HCT116 (cell line): ENCODE data around the gene WWOX. TPM values are rescaled to one million over a fixed set of nuclear protein-coding genes. Genes with fewer than 3 reads are reported as not detected.

Experiments
- ATAC-seq: fragments of 200-7000 bp; cut with Tn5 transposase; 2 replicates; pipeline ENCODE4 v1.9.1; 2020; ENCODE audit warnings: mild to moderate bottlenecking, moderate library complexity
- BruUV-seq: library from RNA; stranded (reverse); fragments of 400-500 nt; replicated peaks from 2 replicates; lab custom pipeline; 2021; lab: Mats Ljungman, UMichigan
- CTCF ChIA-PET: fragments of 300-600 bp; sonication (Branson Sonifier 250); formaldehyde crosslinking; loops from one replicate; lab custom pipeline; 2021; ENCODE audit warnings: antibody characterized with exemption; lab: Charles Lee
- POLR2A ChIA-PET: fragments of 300-600, 350-600 bp; sonication (Branson Sonifier 250); formaldehyde crosslinking; loops from one replicate; lab custom pipeline; 2021; ENCODE audit warnings: antibody characterized with exemption; lab: Charles Lee
- RAD21 ChIA-PET, 2 experiments: fragments of 300-600 bp; sonication (Branson Sonifier 250); formaldehyde crosslinking; loops; one replicate each; lab custom pipeline; 2023; ENCODE audit warnings: low total read pairs in 2 of 2; ENCODE audit not compliant: uncharacterized antibody in 2 of 2, unreplicated experiment in 2 of 2, low non-redundant PET in 1 of 2; lab: Charles Lee
- DNase-seq: peaks from one replicate; pipeline ENCODE4 v3.0.0-alpha.2; 2010; ENCODE audit warnings: low read depth, low spot score
- H2AFZ ChIP-seq: fragments of 200-600 bp; shearing (Covaris generic), sonication (generic); 2 replicates; pipeline ENCODE4 v1.6.1; 2017; ENCODE audit warnings: low read depth, mixed run types, mixed read lengths, antibody characterized with exemption, low read length; ENCODE audit not compliant: poor library complexity, severe bottlenecking
- H3K27ac ChIP-seq: 2 replicates; pipeline ENCODE4 v1.5.1; 2012; ENCODE audit warnings: low read depth, low read length
- H3K27me3 ChIP-seq: fragments of 200-600 bp; sonication (generic); 2 replicates; pipeline ENCODE4 v1.6.1; 2016; ENCODE audit warnings: mixed run types, low read length, mixed read lengths; ENCODE audit not compliant: insufficient read depth
- H3K36me3 ChIP-seq, 2 experiments: fragments of 200-500 bp in 1 of 2; fragments of 200-600 bp in 1 of 2; sonication (Bioruptor generic) in 1 of 2; sonication (generic) in 1 of 2; 2 replicates each; pipeline versions ENCODE4 v1.5.1 to v1.6.1; 2014 to 2016; ENCODE audit warnings: low read length in 2 of 2, inconsistent platforms in 1 of 2, mixed read lengths in 1 of 2, mixed run types in 1 of 2; ENCODE audit not compliant: insufficient read depth in 2 of 2, control insufficient read depth in 1 of 2
- H3K4me1 ChIP-seq, 2 experiments: fragments of 200-600 bp in 1 of 2; sonication (generic) in 1 of 2; 2 replicates each; pipeline versions ENCODE4 v1.5.1 to v1.6.1; 2012 to 2017; ENCODE audit warnings: low read length in 2 of 2, inconsistent platforms in 1 of 2, mild to moderate bottlenecking in 1 of 2, mixed read lengths in 1 of 2, mixed run types in 1 of 2, moderate library complexity in 1 of 2; ENCODE audit not compliant: insufficient read depth in 2 of 2, control insufficient read depth in 1 of 2
- H3K4me2 ChIP-seq: fragments of 200-600 bp; sonication (generic); 2 replicates; pipeline ENCODE4 v1.6.1; 2017; ENCODE audit warnings: mixed run types, low read length, mixed read lengths
- H3K4me3 ChIP-seq, 2 experiments: fragments of 200-600 bp in 1 of 2; sonication (generic) in 1 of 2; replicated peaks in 1 of 2; 2 replicates each; pipeline ENCODE4 v1.5.1; 2011 to 2016; ENCODE audit warnings: low read length in 2 of 2, control low read depth in 1 of 2, low read depth in 1 of 2, mild to moderate bottlenecking in 1 of 2, mixed read lengths in 1 of 2, mixed run types in 1 of 2
- H3K79me2 ChIP-seq: fragments of 200-600 bp; sonication (generic); 2 replicates; pipeline ENCODE4 v1.6.1; 2017; ENCODE audit warnings: mild to moderate bottlenecking, mixed run types, low read length, moderate library complexity, mixed read lengths; ENCODE audit not compliant: insufficient read depth
- H3K9ac ChIP-seq: fragments of 200-600 bp; sonication (generic); 2 replicates; pipeline ENCODE4 v1.6.1; 2016; ENCODE audit warnings: low read length, mixed read lengths
- H3K9me2 ChIP-seq: fragments of 200-600 bp; sonication (generic), shearing (Covaris generic); 2 replicates; pipeline ENCODE4 v1.6.1; 2017; ENCODE audit warnings: mixed run types, mild to moderate bottlenecking, moderate library complexity; ENCODE audit not compliant: insufficient read depth
- H3K9me3 ChIP-seq, 2 experiments: fragments of 200-500 bp in 1 of 2; fragments of 200-600 bp in 1 of 2; sonication (Bioruptor generic) in 1 of 2; sonication (generic) in 1 of 2; 2 replicates each; pipeline ENCODE4 v1.6.1; 2014 to 2017; ENCODE audit warnings: low read length in 2 of 2, mixed read lengths in 2 of 2, inconsistent platforms in 1 of 2, low read depth in 1 of 2, mild to moderate bottlenecking in 1 of 2, mixed run types in 1 of 2, moderate library complexity in 1 of 2; ENCODE audit not compliant: control insufficient read depth in 1 of 2, insufficient read depth in 1 of 2
- H4K20me1 ChIP-seq: fragments of 200-600 bp; sonication (generic), shearing (Covaris generic); 2 replicates; pipeline ENCODE4 v1.6.1; 2017; ENCODE audit warnings: mixed run types, mild to moderate bottlenecking, moderate library complexity; ENCODE audit not compliant: insufficient read depth
- CEBPB ChIP-seq: IDR thresholded peaks from 2 replicates; pipeline ENCODE4 v1.6.1; 2012; ENCODE audit warnings: low read depth
- CTCF ChIP-seq, 3 experiments: fragments of 200-600 bp in 1 of 3; sonication (generic) in 1 of 3; IDR thresholded peaks in 2 of 3; conservative IDR thresholded peaks in 1 of 3; 2 replicates each; pipeline ENCODE4 v1.5.1; 2012 to 2017; ENCODE audit warnings: low read depth in 2 of 3, low read length in 2 of 3, antibody characterized with exemption in 1 of 3, borderline replicate concordance in 1 of 3, control low read depth in 1 of 3, mild to moderate bottlenecking in 1 of 3, mixed read lengths in 1 of 3, mixed run types in 1 of 3, moderate library complexity in 1 of 3; ENCODE audit not compliant: insufficient read depth in 1 of 3
- EZH2phosphoT487 ChIP-seq: fragments of 200-600 bp; IDR thresholded peaks from 2 replicates; pipeline ENCODE4 v1.6.1; 2018; ENCODE audit warnings: antibody characterized with exemption, borderline replicate concordance
- POLR2A ChIP-seq: IDR thresholded peaks from 2 replicates; pipeline ENCODE4 v1.7.0; 2011; ENCODE audit warnings: borderline replicate concordance; ENCODE audit not compliant: insufficient read depth, insufficient read length; ENCODE audit errors: extremely low read depth
- POLR2AphosphoS5 ChIP-seq: IDR thresholded peaks from 2 replicates; pipeline ENCODE4 v1.6.1; 2011; ENCODE audit warnings: mild to moderate bottlenecking, low read depth, low read length, moderate library complexity
- REST ChIP-seq: IDR thresholded peaks from 2 replicates; pipeline ENCODE4 v1.6.1; 2012; ENCODE audit warnings: low read depth
- SRF ChIP-seq: IDR thresholded peaks from 2 replicates; pipeline ENCODE4 v1.6.1; 2012; ENCODE audit warnings: low read depth
- TCF7L2 ChIP-seq: IDR thresholded peaks from 2 replicates; pipeline ENCODE4 v1.7.0; 2011; ENCODE audit warnings: borderline replicate concordance, inconsistent platforms; ENCODE audit not compliant: insufficient read depth, insufficient read length; ENCODE audit errors: extremely low read depth
- ZNF274 ChIP-seq: fragments of 200-500 bp; sonication (Bioruptor generic); IDR thresholded peaks from 2 replicates; pipeline ENCODE4 v1.6.1; 2014; ENCODE audit warnings: mild to moderate bottlenecking, low read depth, low read length, inconsistent platforms
- intact Hi-C: fragments of 100-400 bp; cut with micrococcal nuclease; formaldehyde crosslinking; loops from 2 replicates; pipeline ENCODE4 v1.10.0; 2022
- total RNA-seq: library from RNA; stranded (reverse); gene quantifications from one replicate; pipeline ENCODE4 v1.2.1, GENCODE V29; 2021; ENCODE audit not compliant: unreplicated experiment

WWOX gene
- total RNA-seq, 1 experiment from 2014 or later = 13.7 TPM

GRCh38 chr16:78976212-78976611, 876.8 kb downstream of the WWOX start:
- ATAC-seq (no peak), DNase-seq (no peak)
- no peak overlapping the region for H3K27ac ChIP-seq
- H3K27me3 ChIP-seq = no peaks in the 10 kb centered on the region
- no peak overlapping the region for H2AFZ ChIP-seq
- no peaks in the 10 kb centered on the region for H3K79me2 ChIP-seq
- ChIA-PET CTCF (no interaction called here), POLR2A (no interaction called here), RAD21 (no interaction called here)
- no peaks in the 10 kb centered on the region for H3K4me1 ChIP-seq
- H3K36me3 ChIP-seq = no peaks in the 10 kb centered on the region
- H3K9me3 ChIP-seq = peaks cover 0 to 12% of the 10 kb centered on the region in 2 experiments; a peak in 2 of 4 replicates
- intact Hi-C loops = no loop called here
- H4K20me1 ChIP-seq = no peaks in the 10 kb centered on the region
- H3K4me2 ChIP-seq = no peak overlapping the region
- no TSS peak for BruUV-seq
- H3K9ac ChIP-seq = no peak overlapping the region
- no peaks in the 10 kb centered on the region for H3K9me2 ChIP-seq
- no peak overlapping the region for H3K4me3 ChIP-seq
- TF ChIP-seq EZH2phosphoT487 (no peak), TCF7L2 (no peak), SRF (no peak), CEBPB (no peak), REST (no peak)

GRCh38 chr16:78980825-78981224, 881.4 kb downstream of the WWOX start:
- no peak overlapping the region for H3K9ac ChIP-seq
- H3K4me1 ChIP-seq = no peaks in the 10 kb centered on the region
- H3K4me2 ChIP-seq = no peak overlapping the region
- no peak overlapping the region for H2AFZ ChIP-seq
- no peaks in the 10 kb centered on the region for H3K79me2 ChIP-seq
- H4K20me1 ChIP-seq = no peaks in the 10 kb centered on the region
- no peak overlapping the region for H3K4me3 ChIP-seq
- no TSS peak for BruUV-seq
- H3K9me3 ChIP-seq = peaks cover 4 to 12% of the 10 kb centered on the region in 2 experiments; a peak in 2 of 4 replicates
- H3K36me3 ChIP-seq = no peaks in the 10 kb centered on the region
- POLR2A ChIA-PET = no interaction called here
- RAD21 ChIA-PET = no interaction called here
- no peak overlapping the region for H3K27ac ChIP-seq
- ATAC-seq = no peak
- CTCF ChIA-PET = no interaction called here
- no peaks in the 10 kb centered on the region for H3K9me2 ChIP-seq
- H3K27me3 ChIP-seq = no peaks in the 10 kb centered on the region; the same call in 1 of the 2 replicates
- intact Hi-C loops = no loop called here
- DNase-seq = no peak
- TF ChIP-seq CTCF (IDR thresholded peaks at IDR 0.05 in 2 of 3, conservative IDR thresholded peaks at IDR 0.05 in 1 of 3; ENCODE audit: borderline replicate concordance in 1 of 3, insufficient read depth in 1 of 3, low read depth in 2 of 3, low read length in 2 of 3) = no peak
- no peak for TF ChIP-seq POLR2A
- TF ChIP-seq REST = no peak
- no peak for TF ChIP-seq TCF7L2
- TF ChIP-seq ZNF274 = no peak
- TF ChIP-seq EZH2phosphoT487 = no peak
- TF ChIP-seq POLR2AphosphoS5 = no peak
